Mesenchymal stem cell (in vitro differentiated cells and primary cell): ENCODE results near the gene CPNE1.

Experiments used
- DNase-seq: peaks from one replicate; pipeline ENCODE4 v3.0.0-alpha.2; 2013
- H2AFZ ChIP-seq: one replicate; pipeline ENCODE4 v1.6.1; 2013; ENCODE audit warnings: low read depth, mild to moderate bottlenecking, control low read depth, inconsistent platforms, low read length, moderate library complexity
- H2AK5ac ChIP-seq: 2 replicates; pipeline ENCODE4 v1.6.1; 2013; ENCODE audit warnings: low read length, moderate library complexity, mild to moderate bottlenecking, inconsistent platforms; ENCODE audit not compliant: severe bottlenecking
- H2BK120ac ChIP-seq: one replicate; pipeline ENCODE4 v1.6.1; 2013; ENCODE audit warnings: low read depth, mild to moderate bottlenecking, inconsistent platforms, low read length, moderate library complexity
- H2BK12ac ChIP-seq, 2 experiments: one replicate each; pipeline ENCODE4 v1.6.1; 2013; ENCODE audit warnings: inconsistent platforms in 2 of 2, low read length in 2 of 2, mild to moderate bottlenecking in 2 of 2, moderate library complexity in 2 of 2, control low read depth in 1 of 2
- H2BK15ac ChIP-seq: one replicate; pipeline ENCODE4 v1.6.1; 2013; ENCODE audit warnings: mild to moderate bottlenecking, low read depth, inconsistent platforms; ENCODE audit not compliant: poor library complexity, severe bottlenecking
- H2BK5ac ChIP-seq: 2 replicates; pipeline ENCODE4 v1.6.1; 2013; ENCODE audit warnings: low read depth, mild to moderate bottlenecking, low read length, control low read depth, inconsistent platforms; ENCODE audit not compliant: poor library complexity, severe bottlenecking
- H3K14ac ChIP-seq, 2 experiments: one replicate each; pipeline ENCODE4 v1.6.1; 2013; ENCODE audit warnings: inconsistent platforms in 2 of 2, low read length in 2 of 2, control low read depth in 1 of 2, mild to moderate bottlenecking in 1 of 2, moderate library complexity in 1 of 2
- H3K18ac ChIP-seq, 2 experiments: one replicate each; pipeline ENCODE4 v1.6.1; 2013; ENCODE audit warnings: inconsistent platforms in 2 of 2, low read length in 2 of 2, control low read depth in 1 of 2, low read depth in 1 of 2, mild to moderate bottlenecking in 1 of 2
- H3K23ac ChIP-seq, 2 experiments: one replicate each; pipeline ENCODE4 v1.6.1; 2013; ENCODE audit warnings: inconsistent platforms in 2 of 2, low read length in 2 of 2, mild to moderate bottlenecking in 2 of 2, moderate library complexity in 2 of 2, control low read depth in 1 of 2
- H3K27ac ChIP-seq: 2 replicates; pipeline ENCODE4 v1.5.1; 2013; ENCODE audit warnings: mild to moderate bottlenecking, moderate library complexity, low read length, control low read depth, inconsistent platforms; ENCODE audit not compliant: poor library complexity, severe bottlenecking
- H3K27me3 ChIP-seq, 2 experiments: 2 replicates each; pipeline versions ENCODE4 v1.6.1 to v1.7.0; 2013; ENCODE audit warnings: low read length in 2 of 2, mild to moderate bottlenecking in 2 of 2, moderate library complexity in 2 of 2, control low read depth in 1 of 2, inconsistent platforms in 1 of 2; ENCODE audit not compliant: control insufficient read depth in 1 of 2, insufficient read depth in 1 of 2
- H3K36me3 ChIP-seq, 2 experiments: 2 replicates each; pipeline versions ENCODE4 v1.6.1 to v1.7.0; 2013; ENCODE audit warnings: low read length in 2 of 2, control low read depth in 1 of 2, inconsistent platforms in 1 of 2, low read depth in 1 of 2, mild to moderate bottlenecking in 1 of 2; ENCODE audit not compliant: insufficient read depth in 2 of 2, control insufficient read depth in 1 of 2
- H3K4ac ChIP-seq, 2 experiments: one replicate each; pipeline ENCODE4 v1.6.1; 2013; ENCODE audit warnings: inconsistent platforms in 2 of 2, low read length in 2 of 2, mild to moderate bottlenecking in 2 of 2, moderate library complexity in 2 of 2, control low read depth in 1 of 2, low read depth in 1 of 2
- H3K4me1 ChIP-seq: 2 replicates; pipeline ENCODE4 v1.6.1; 2013; ENCODE audit warnings: low read depth, low read length, control low read depth; ENCODE audit not compliant: control insufficient read depth, insufficient read depth
- H3K4me2 ChIP-seq: 2 replicates; pipeline ENCODE4 v1.6.1; 2013; ENCODE audit warnings: low read length, mild to moderate bottlenecking, inconsistent platforms; ENCODE audit not compliant: poor library complexity, severe bottlenecking
- H3K4me3 ChIP-seq, 2 experiments: 2 replicates each; pipeline versions ENCODE4 v1.5.1 to v1.7.0; 2013; ENCODE audit warnings: low read length in 2 of 2, mild to moderate bottlenecking in 2 of 2, control low read depth in 1 of 2, low read depth in 1 of 2; ENCODE audit not compliant: insufficient read depth in 1 of 2
- H3K79me1 ChIP-seq: replicated peaks from 2 replicates; pipeline ENCODE4 v1.6.1; 2013; ENCODE audit warnings: mild to moderate bottlenecking, control low read depth, low read length, inconsistent platforms; ENCODE audit not compliant: poor library complexity, severe bottlenecking
- H3K9ac ChIP-seq: 2 replicates; pipeline ENCODE4 v1.7.0; 2013; ENCODE audit warnings: mild to moderate bottlenecking, low read length, moderate library complexity
- H3K9me3 ChIP-seq: 2 replicates; pipeline ENCODE4 v1.7.0; 2013; ENCODE audit warnings: mild to moderate bottlenecking, low read length; ENCODE audit not compliant: control insufficient read depth
- H4K8ac ChIP-seq: one replicate; pipeline ENCODE4 v1.6.1; 2013; ENCODE audit warnings: inconsistent platforms, mild to moderate bottlenecking, low read length, moderate library complexity
- H4K91ac ChIP-seq: one replicate; pipeline ENCODE4 v1.6.1; 2013; ENCODE audit warnings: mild to moderate bottlenecking, low read length, inconsistent platforms
- WGBS: methylation state at CpG from one replicate; pipeline ENCODE4 v1.1.7; 2013; ENCODE audit warnings: mixed read lengths; 5-methylcytosine and 5-hydroxymethylcytosine counted together

Gene CPNE1

GRCh38 chr20:35661053-35661452 lies 3.6 kb downstream of the CPNE1 start:
- Histone ChIP-seq H3K4me2 (no peak overlapping the region), H3K18ac (no peak overlapping the region), H2BK5ac (no peak overlapping the region), H3K27me3 (no peaks in the 10 kb centered on the region), H2BK120ac (no peak overlapping the region), H3K36me3 (peaks cover 0 to 4% of the 10 kb centered on the region in 2 experiments), H3K79me1 (no peaks in the 10 kb centered on the region), H3K4ac (no peak overlapping the region), H2BK12ac (no peak overlapping the region), H3K9ac (peak overlapping the region; percentile 98), H2AK5ac (no peak overlapping the region), H2BK15ac (no peak overlapping the region), H3K27ac (peak overlapping the region; percentile 40), H4K8ac (no peak overlapping the region), H2AFZ (no peak overlapping the region), H3K23ac (no peak overlapping the region), H3K14ac (no peak overlapping the region), H4K91ac (no peak overlapping the region), H3K4me1 (peaks cover 5% of the 10 kb centered on the region), H3K4me3 (peak overlapping the region in 1 of 2 experiments; percentile 95), H3K9me3 (no peaks in the 10 kb centered on the region)
- WGBS: 80% methylated on average over 1 of the region's 2 CpGs
- DNase-seq: no peak

GRCh38 chr20:35660122-35660937 lies 4.4 kb downstream of the CPNE1 start:
- Histone ChIP-seq H2AK5ac (no peak overlapping the region), H3K36me3 (peaks cover 0 to 4% of the 10 kb centered on the region in 2 experiments), H2BK12ac (no peak overlapping the region), H2BK120ac (no peak overlapping the region), H3K23ac (no peak overlapping the region), H3K4me1 (peaks cover 5% of the 10 kb centered on the region), H3K4me3 (no peak overlapping the region), H3K14ac (no peak overlapping the region), H2AFZ (no peak overlapping the region), H4K8ac (no peak overlapping the region), H2BK5ac (no peak overlapping the region), H3K27ac (peak overlapping the region; percentile 40), H3K9me3 (no peaks in the 10 kb centered on the region), H3K4ac (no peak overlapping the region), H3K9ac (no peak overlapping the region), H2BK15ac (no peak overlapping the region), H3K79me1 (no peaks in the 10 kb centered on the region), H3K4me2 (no peak overlapping the region), H3K27me3 (no peaks in the 10 kb centered on the region), H3K18ac (no peak overlapping the region), H4K91ac (no peak overlapping the region)
- 92% methylated on average over 7 of the region's 10 CpGs for WGBS
- DNase-seq: no peak

GRCh38 chr20:35657271-35657670 lies 7.4 kb downstream of the CPNE1 start:
- H3K23ac ChIP-seq: no peak overlapping the region
- H2AFZ ChIP-seq: no peak overlapping the region
- H3K27me3 ChIP-seq: no peaks in the 10 kb centered on the region
- H4K8ac ChIP-seq: no peak overlapping the region
- peaks cover 22 to 32% of the 10 kb centered on the region in 2 experiments for H3K36me3 ChIP-seq
- no peak overlapping the region for H3K4ac ChIP-seq
- no peak overlapping the region for H3K27ac ChIP-seq
- H4K91ac ChIP-seq: no peak overlapping the region
- H3K18ac ChIP-seq: no peak overlapping the region
- H2BK15ac ChIP-seq: no peak overlapping the region
- H3K14ac ChIP-seq: no peak overlapping the region
- H2AK5ac ChIP-seq: no peak overlapping the region
- H3K4me1 ChIP-seq: peaks cover 7% of the 10 kb centered on the region
- no peak overlapping the region for H3K4me3 ChIP-seq
- no peak overlapping the region for H2BK120ac ChIP-seq
- no peak overlapping the region for H3K9ac ChIP-seq
- no peaks in the 10 kb centered on the region for H3K9me3 ChIP-seq
- H3K4me2 ChIP-seq: peak overlapping the region; percentile 9
- WGBS: 40% methylated on average over 1 of the region's 1 CpG
- no peak overlapping the region for H2BK5ac ChIP-seq
- H2BK12ac ChIP-seq: no peak overlapping the region
- H3K79me1 ChIP-seq: no peaks in the 10 kb centered on the region
- no peak for DNase-seq

GRCh38 chr20:35654415-35654814 lies 10.3 kb downstream of the CPNE1 start:
- Histone ChIP-seq H3K18ac (no peak overlapping the region), H3K36me3 (peaks cover 22 to 47% of the 10 kb centered on the region in 2 experiments), H2AK5ac (no peak overlapping the region), H3K4ac (no peak overlapping the region), H3K79me1 (no peaks in the 10 kb centered on the region), H2BK120ac (no peak overlapping the region), H2AFZ (no peak overlapping the region), H3K4me3 (no peak overlapping the region), H3K4me2 (no peak overlapping the region), H4K91ac (peak overlapping the region; percentile 73), H3K9ac (no peak overlapping the region), H3K9me3 (no peaks in the 10 kb centered on the region), H2BK5ac (no peak overlapping the region), H4K8ac (no peak overlapping the region), H2BK12ac (no peak overlapping the region), H3K27me3 (no peaks in the 10 kb centered on the region), H3K23ac (no peak overlapping the region), H2BK15ac (no peak overlapping the region), H3K27ac (no peak overlapping the region), H3K14ac (no peak overlapping the region), H3K4me1 (peaks cover 4% of the 10 kb centered on the region)
- no peak for DNase-seq
- over 99% methylated on average over 9 of the region's 9 CpGs for WGBS
